ENCODE data around the gene CDC42BPB. TPM values are rescaled to one million over a fixed set of nuclear protein-coding genes. Genes with fewer than 3 reads are reported as not detected.
A peak's percentile ranks its signal among the peaks of the same experiment; 100 is the strongest.

The CDC42BPB gene
- total RNA-seq, 3 donors from 2014 or later, result 64.0 to 110 (median 98.0) TPM

DNA sequence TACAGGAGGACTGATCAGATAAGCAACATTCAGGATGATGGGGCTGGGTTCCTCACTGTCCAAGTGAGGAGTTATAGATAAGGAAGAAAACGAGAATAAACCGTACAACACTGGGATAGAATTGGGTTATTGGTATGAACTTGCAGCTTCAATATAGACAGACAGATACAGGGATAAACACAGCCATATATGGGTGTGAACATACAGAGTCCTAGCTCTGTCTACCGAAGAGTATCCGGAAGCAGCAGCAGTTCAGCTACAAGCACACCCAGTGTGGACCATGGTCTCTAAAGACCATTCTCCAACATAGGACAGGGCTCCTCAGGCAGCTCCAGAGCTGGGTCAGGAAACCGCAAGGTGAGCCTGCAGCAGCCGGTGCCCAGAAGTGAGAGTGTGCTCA is 40.8 kb downstream of the CDC42BPB start:
- no peaks in the 10 kb centered on the region for H3K36me3 ChIP-seq
- H3K4me3 ChIP-seq, result no peak overlapping the region
- H3K9me3 ChIP-seq, result no peaks in the 10 kb centered on the region
- peak in 1 of 2 donors; percentile 37 for DNase-seq (ENCODE audit: low spot score in 2 of 2)
- no peak for TF ChIP-seq POLR2AphosphoS5 (IDR thresholded peaks at IDR 0.05)
- TF ChIP-seq POLR2A (IDR thresholded peaks at IDR 0.05), result no peak
- TF ChIP-seq, protein P1, sequence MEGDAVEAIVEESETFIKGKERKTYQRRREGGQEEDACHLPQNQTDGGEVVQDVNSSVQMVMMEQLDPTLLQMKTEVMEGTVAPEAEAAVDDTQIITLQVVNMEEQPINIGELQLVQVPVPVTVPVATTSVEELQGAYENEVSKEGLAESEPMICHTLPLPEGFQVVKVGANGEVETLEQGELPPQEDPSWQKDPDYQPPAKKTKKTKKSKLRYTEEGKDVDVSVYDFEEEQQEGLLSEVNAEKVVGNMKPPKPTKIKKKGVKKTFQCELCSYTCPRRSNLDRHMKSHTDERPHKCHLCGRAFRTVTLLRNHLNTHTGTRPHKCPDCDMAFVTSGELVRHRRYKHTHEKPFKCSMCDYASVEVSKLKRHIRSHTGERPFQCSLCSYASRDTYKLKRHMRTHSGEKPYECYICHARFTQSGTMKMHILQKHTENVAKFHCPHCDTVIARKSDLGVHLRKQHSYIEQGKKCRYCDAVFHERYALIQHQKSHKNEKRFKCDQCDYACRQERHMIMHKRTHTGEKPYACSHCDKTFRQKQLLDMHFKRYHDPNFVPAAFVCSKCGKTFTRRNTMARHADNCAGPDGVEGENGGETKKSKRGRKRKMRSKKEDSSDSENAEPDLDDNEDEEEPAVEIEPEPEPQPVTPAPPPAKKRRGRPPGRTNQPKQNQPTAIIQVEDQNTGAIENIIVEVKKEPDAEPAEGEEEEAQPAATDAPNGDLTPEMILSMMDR (IDR thresholded peaks at IDR 0.05), result no peak
- no peak overlapping the region for H3K27ac ChIP-seq
- no peaks in the 10 kb centered on the region for H3K27me3 ChIP-seq
- H3K4me1 ChIP-seq, result peaks cover 0 to 3% of the 10 kb centered on the region in 2 donors
- intact Hi-C loops (cut with DNase I; ENCODE audit: low total_unique reads), result no loop called here

DNA sequence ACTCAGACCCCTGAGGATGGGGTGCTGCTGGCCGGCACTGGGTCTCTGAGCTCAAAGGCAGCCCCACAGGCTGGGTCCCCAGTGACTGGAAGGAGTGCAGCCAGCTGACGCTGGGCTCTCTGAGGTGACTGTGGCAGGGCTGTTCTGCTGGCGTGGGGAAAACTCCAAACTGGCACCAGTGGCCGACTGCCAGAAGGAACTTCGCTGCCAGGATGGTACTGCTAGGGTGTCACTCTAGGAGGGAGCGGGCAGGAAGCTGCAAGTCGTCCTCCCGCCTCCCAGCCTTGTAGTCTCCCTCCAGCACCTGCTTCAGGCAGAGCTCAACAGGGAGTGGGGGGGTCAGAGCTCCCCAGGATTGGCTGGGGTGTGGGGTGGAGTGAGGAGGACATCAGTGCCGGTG is 41.3 kb downstream of the CDC42BPB start:
- no peaks in the 10 kb centered on the region for H3K27me3 ChIP-seq
- peaks cover 0 to 3% of the 10 kb centered on the region in 2 donors for H3K4me1 ChIP-seq
- intact Hi-C loops (cut with DNase I; ENCODE audit: low total_unique reads), result no loop called here
- no peaks in the 10 kb centered on the region for H3K36me3 ChIP-seq
- no peak overlapping the region for H3K27ac ChIP-seq
- peak in 1 of 2 donors; percentile 53 for DNase-seq (ENCODE audit: low spot score in 2 of 2)
- no peak overlapping the region for H3K4me3 ChIP-seq
- no peaks in the 10 kb centered on the region for H3K9me3 ChIP-seq
- TF ChIP-seq POLR2A (IDR thresholded peaks at IDR 0.05) (no peak), POLR2AphosphoS5 (IDR thresholded peaks at IDR 0.05) (no peak)
- TF ChIP-seq, protein P1 (IDR thresholded peaks at IDR 0.05), result no peak

DNA sequence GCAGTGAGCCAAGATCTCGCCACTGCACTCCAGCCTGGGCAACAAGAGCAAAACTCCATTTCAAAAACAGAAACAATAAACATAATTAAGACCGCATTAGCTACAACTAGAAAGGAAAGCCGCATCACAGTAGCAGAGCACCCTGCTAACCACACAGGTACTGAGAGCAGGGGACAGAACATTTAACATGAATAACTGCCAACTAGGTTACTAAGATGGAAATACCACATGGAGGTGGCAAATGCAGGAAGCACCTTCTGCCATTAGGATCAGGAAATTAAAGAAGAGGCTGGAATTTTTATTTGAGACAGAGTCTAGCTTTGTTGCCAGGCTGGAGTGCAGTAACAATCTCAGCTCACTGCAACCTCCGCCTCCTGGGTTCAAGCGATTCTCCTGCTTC is 41.9 kb downstream of the CDC42BPB start:
- H3K27ac ChIP-seq, result peak overlapping the region in 1 of 2 donors; percentile 11
- H3K27me3 ChIP-seq, result no peaks in the 10 kb centered on the region
- no peaks in the 10 kb centered on the region for H3K36me3 ChIP-seq

DNA sequence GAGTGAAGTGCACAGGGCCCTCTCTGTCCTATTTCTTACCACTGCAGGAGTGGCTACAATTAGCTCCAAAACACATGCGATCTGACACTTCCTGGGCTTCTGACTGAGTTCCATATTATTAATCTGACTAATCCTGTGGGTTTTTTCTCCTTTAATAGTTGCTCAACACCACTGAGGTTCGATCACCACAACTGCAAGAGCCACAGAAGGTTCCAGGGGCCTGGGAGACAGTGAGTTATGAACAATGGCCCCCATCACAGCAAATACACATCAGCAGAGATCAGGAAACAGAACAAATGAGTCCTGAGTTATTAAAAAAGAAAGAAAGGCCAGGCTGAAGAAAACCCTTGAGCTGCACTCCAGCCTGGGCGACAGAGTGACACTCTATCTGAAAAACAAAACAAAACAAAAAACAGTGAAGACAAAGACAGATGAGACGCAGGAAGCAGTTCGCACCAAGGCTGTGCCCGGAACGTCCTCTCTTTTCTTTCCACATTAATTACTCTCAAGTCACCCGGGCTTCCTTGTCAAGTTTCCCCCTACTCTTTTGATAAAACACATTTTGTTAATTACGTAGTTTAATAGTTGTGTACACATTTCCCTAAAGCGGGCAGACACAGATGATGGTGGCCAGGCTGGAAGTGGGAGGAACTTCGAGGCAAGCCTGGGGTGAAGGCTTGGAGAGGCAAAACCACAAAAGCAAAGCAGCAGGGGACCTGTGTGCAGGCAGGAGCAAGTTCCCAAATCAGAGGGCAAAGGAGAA is 42.7 kb downstream of the CDC42BPB start:
- peak overlapping the region in 1 of 2 donors; percentile 27 for H3K27ac ChIP-seq
- no peaks in the 10 kb centered on the region for H3K27me3 ChIP-seq
- peak in 1 of 2 donors; percentile 22 for DNase-seq (ENCODE audit: low spot score in 2 of 2)
- no peak for TF ChIP-seq POLR2A (IDR thresholded peaks at IDR 0.05)
- TF ChIP-seq, protein P1 (IDR thresholded peaks at IDR 0.05), result no peak
- TF ChIP-seq POLR2AphosphoS5 (IDR thresholded peaks at IDR 0.05), result no peak
- H3K4me3 ChIP-seq, result no peak overlapping the region
- H3K9me3 ChIP-seq, result no peaks in the 10 kb centered on the region
- peaks cover 0 to 3% of the 10 kb centered on the region in 2 donors for H3K4me1 ChIP-seq
- no peaks in the 10 kb centered on the region for H3K36me3 ChIP-seq
- intact Hi-C loops (cut with DNase I; ENCODE audit: low total_unique reads), result no loop called here

More for the DNA sequence above, 41.9 kb downstream of the CDC42BPB start:
- DNase-seq (ENCODE audit: low spot score in 2 of 2), result no peak
- H3K4me3 ChIP-seq, result no peak overlapping the region
- intact Hi-C loops (cut with DNase I; ENCODE audit: low total_unique reads), result no loop called here
- H3K4me1 ChIP-seq, result peaks cover 0 to 3% of the 10 kb centered on the region in 2 donors
- H3K9me3 ChIP-seq, result no peaks in the 10 kb centered on the region
- TF ChIP-seq, protein P1 (IDR thresholded peaks at IDR 0.05), result no peak
- TF ChIP-seq POLR2AphosphoS5 (IDR thresholded peaks at IDR 0.05) (no peak), POLR2A (IDR thresholded peaks at IDR 0.05) (no peak)

DNA sequence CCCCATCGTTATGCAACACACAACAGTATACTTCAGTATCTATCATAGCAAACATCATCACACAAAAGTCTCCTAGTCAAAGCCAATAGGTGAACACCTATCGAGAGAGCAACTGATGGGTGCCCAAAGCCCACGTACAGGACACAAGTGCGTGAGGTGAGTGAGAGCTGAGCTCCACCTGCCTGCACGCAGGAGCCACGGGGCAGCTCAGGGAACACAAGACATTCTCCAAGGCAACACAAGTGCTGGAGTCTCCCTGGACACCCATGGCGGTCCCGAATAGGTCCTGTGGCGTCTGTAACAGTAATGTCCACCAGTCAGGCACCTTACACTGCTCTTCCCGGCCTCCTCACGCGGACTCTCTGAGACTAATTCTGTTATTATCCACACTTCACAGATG is 44.3 kb downstream of the CDC42BPB start:
- Histone ChIP-seq H3K9me3 (no peaks in the 10 kb centered on the region), H3K27ac (no peak overlapping the region), H3K4me1 (peaks cover 0 to 3% of the 10 kb centered on the region in 2 donors), H3K36me3 (no peaks in the 10 kb centered on the region), H3K4me3 (no peak overlapping the region), H3K27me3 (no peaks in the 10 kb centered on the region)
- intact Hi-C loops (cut with DNase I; ENCODE audit: low total_unique reads), result no loop called here
- TF ChIP-seq POLR2A (IDR thresholded peaks at IDR 0.05) (no peak), POLR2AphosphoS5 (IDR thresholded peaks at IDR 0.05) (no peak)
- TF ChIP-seq, protein P1 (IDR thresholded peaks at IDR 0.05), result no peak
- DNase-seq (ENCODE audit: low spot score in 2 of 2), result peak in 1 of 2 donors; percentile 22

Measured in breast epithelium (tissue), 4 donors.